H1 (cell line): ENCODE results near the gene TSR3. TPM values are rescaled to one million over a fixed set of nuclear protein-coding genes. Genes with fewer than 3 reads are reported as not detected.

ENCODE experiments used
- CTCF ChIA-PET: fragments of 300-600 bp; sonication (Branson Sonifier 250); formaldehyde crosslinking; loops from one replicate; lab custom pipeline; 2021; ENCODE audit not compliant: partially characterized antibody; lab: Charles Lee
- POLR2A ChIA-PET: fragments of 300-600 bp; sonication (Branson Sonifier 250); formaldehyde crosslinking; loops from one replicate; lab custom pipeline; 2021; ENCODE audit warnings: inconsistent platforms; ENCODE audit not compliant: partially characterized antibody; lab: Charles Lee
- DNase-seq, 2 experiments: peaks; one replicate each; pipeline versions ENCODE4 v3.0.0 to v3.0.0-alpha.2; 2010 to 2022; ENCODE audit warnings: low spot score in 2 of 2, low read depth in 1 of 2, mixed read lengths in 1 of 2
- FAIRE-seq: peaks from 2 replicates; lab custom pipeline; 2011; peaks lifted over from hg19 to GRCh38; lab: Jason Lieb, UNC
- H2AFZ ChIP-seq: 2 replicates; pipeline ENCODE4 v1.8.1; 2012; ENCODE audit warnings: low read length, inconsistent platforms
- H2AK5ac ChIP-seq: 2 replicates; pipeline ENCODE4 v1.6.1; 2013; ENCODE audit warnings: low read depth, low read length
- H2BK120ac ChIP-seq: replicated peaks from 2 replicates; pipeline ENCODE3; 2013; ENCODE audit warnings: low read depth, low read length, inconsistent platforms
- H2BK12ac ChIP-seq: 2 replicates; pipeline ENCODE4 v1.6.1; 2013; ENCODE audit warnings: low read depth, low read length
- H2BK15ac ChIP-seq: 2 replicates; pipeline ENCODE4 v1.6.1; 2013; ENCODE audit warnings: low read length
- H2BK20ac ChIP-seq: 2 replicates; pipeline ENCODE4 v1.6.1; 2013; ENCODE audit warnings: low read length
- H2BK5ac ChIP-seq: 2 replicates; pipeline ENCODE4 v1.6.1; 2013; ENCODE audit warnings: low read depth, low read length
- H3K14ac ChIP-seq: 2 replicates; pipeline ENCODE4 v1.6.1; 2013; ENCODE audit warnings: inconsistent platforms; ENCODE audit not compliant: insufficient read length
- H3K18ac ChIP-seq: 2 replicates; pipeline ENCODE4 v1.6.1; 2013; ENCODE audit warnings: low read length; ENCODE audit errors: extremely low read depth
- H3K23ac ChIP-seq: 2 replicates; pipeline ENCODE4 v1.6.1; 2013; ENCODE audit warnings: inconsistent platforms; ENCODE audit not compliant: insufficient read length
- H3K23me2 ChIP-seq: 2 replicates; pipeline ENCODE4 v1.6.1; 2013; ENCODE audit warnings: low read depth, low read length
- H3K27ac ChIP-seq: 2 replicates; pipeline ENCODE4 v1.6.1; 2011; ENCODE audit warnings: low read depth, low read length, inconsistent platforms
- H3K27me3 ChIP-seq, 4 experiments: replicated peaks in 1 of 4; 1 replicate in 1 of 4; 2 replicates in 3 of 4; pipeline versions ENCODE4 v1.6.1 to v1.8.1; 2011 to 2013; ENCODE audit warnings: low read length in 3 of 4, mild to moderate bottlenecking in 3 of 4, inconsistent platforms in 2 of 4, mixed read lengths in 2 of 4, moderate library complexity in 1 of 4; ENCODE audit not compliant: control insufficient read depth in 3 of 4, insufficient read depth in 3 of 4; ENCODE audit errors: extremely low read depth in 1 of 4
- H3K36me3 ChIP-seq, 4 experiments: 2 replicates each; pipeline versions ENCODE4 v1.6.1 to v1.8.1; 2011 to 2013; ENCODE audit warnings: mild to moderate bottlenecking in 4 of 4, low read length in 3 of 4, moderate library complexity in 2 of 4, control low read depth in 1 of 4, inconsistent platforms in 1 of 4; ENCODE audit not compliant: insufficient read depth in 4 of 4, control insufficient read depth in 2 of 4
- H3K4ac ChIP-seq: replicated peaks from 2 replicates; pipeline ENCODE3; 2013; ENCODE audit warnings: low read length, low read depth, mixed read lengths, inconsistent platforms; ENCODE audit not compliant: insufficient read length
- H3K4me1 ChIP-seq, 4 experiments: replicated peaks in 1 of 4; 1 replicate in 1 of 4; 2 replicates in 3 of 4; pipeline versions ENCODE4 v1.6.1 to v1.8.1; 2011 to 2013; ENCODE audit warnings: low read length in 3 of 4, inconsistent platforms in 2 of 4, mixed read lengths in 1 of 4; ENCODE audit not compliant: insufficient read depth in 4 of 4, control insufficient read depth in 3 of 4
- H3K4me2 ChIP-seq, 2 experiments: 2 replicates each; pipeline versions ENCODE4 v1.6.1 to v1.8.1; 2011 to 2013; ENCODE audit warnings: low read depth in 2 of 2, low read length in 2 of 2, control low read depth in 1 of 2, inconsistent platforms in 1 of 2, mild to moderate bottlenecking in 1 of 2; ENCODE audit not compliant: insufficient read depth in 1 of 2
- H3K4me3 ChIP-seq, 4 experiments: fragments of 200-600, 300-600 bp in 1 of 4; sonication (generic), shearing (Covaris generic), sonication (Bioruptor Twin) in 1 of 4; 2 replicates each; pipeline versions ENCODE4 v1.5.1 to v1.8.1; 2011 to 2016; ENCODE audit warnings: low read length in 4 of 4, low read depth in 3 of 4, control low read depth in 2 of 4, inconsistent platforms in 2 of 4, mild to moderate bottlenecking in 2 of 4, mixed read lengths in 1 of 4, moderate library complexity in 1 of 4; ENCODE audit not compliant: insufficient read depth in 2 of 4; ENCODE audit errors: extremely low read depth in 1 of 4
- H3K56ac ChIP-seq: replicated peaks from 2 replicates; pipeline ENCODE3; 2013; ENCODE audit warnings: low read depth, mild to moderate bottlenecking, mixed read lengths, low read length, inconsistent platforms; ENCODE audit not compliant: insufficient read length
- H3K79me1 ChIP-seq: 2 replicates; pipeline ENCODE4 v1.6.1; 2013; ENCODE audit warnings: low read depth, low read length, control low read depth
- H3K79me2 ChIP-seq, 2 experiments: 2 replicates each; pipeline versions ENCODE4 v1.6.1 to v1.8.1; 2012 to 2013; ENCODE audit warnings: low read length in 2 of 2, mild to moderate bottlenecking in 2 of 2, inconsistent platforms in 1 of 2; ENCODE audit not compliant: insufficient read depth in 2 of 2, control insufficient read depth in 1 of 2
- H3K9ac ChIP-seq, 4 experiments: replicated peaks in 1 of 4; 1 replicate in 1 of 4; 2 replicates in 3 of 4; pipeline versions ENCODE4 v1.6.1 to v1.8.1; 2011 to 2013; ENCODE audit warnings: low read depth in 3 of 4, low read length in 3 of 4, control low read depth in 2 of 4, mild to moderate bottlenecking in 2 of 4, moderate library complexity in 2 of 4, inconsistent platforms in 1 of 4; ENCODE audit errors: extremely low read depth in 1 of 4
- H3K9me3 ChIP-seq, 2 experiments: 2 replicates each; pipeline versions ENCODE4 v1.6.1 to v1.8.1; 2012 to 2013; ENCODE audit warnings: mild to moderate bottlenecking in 2 of 2, moderate library complexity in 2 of 2, control low read depth in 1 of 2, inconsistent platforms in 1 of 2, low read depth in 1 of 2, low read length in 1 of 2, mixed read lengths in 1 of 2; ENCODE audit not compliant: insufficient read depth in 2 of 2
- H4K20me1 ChIP-seq, 2 experiments: replicated peaks in 1 of 2; 2 replicates each; pipeline versions ENCODE3 to v1.8.1; 2011 to 2013; ENCODE audit warnings: inconsistent platforms in 2 of 2, low read length in 2 of 2, mild to moderate bottlenecking in 1 of 2; ENCODE audit not compliant: insufficient read depth in 2 of 2, control insufficient read depth in 1 of 2
- H4K5ac ChIP-seq: 2 replicates; pipeline ENCODE4 v1.6.1; 2013; ENCODE audit warnings: low read length, low read depth, mixed read lengths, inconsistent platforms; ENCODE audit not compliant: insufficient read length
- H4K8ac ChIP-seq: 2 replicates; pipeline ENCODE4 v1.8.0; 2013; ENCODE audit warnings: mild to moderate bottlenecking, moderate library complexity, low read length, inconsistent platforms; ENCODE audit not compliant: insufficient read depth; ENCODE audit errors: extremely low read depth
- H4K91ac ChIP-seq: replicated peaks from 2 replicates; pipeline ENCODE3; 2013; ENCODE audit warnings: low read length, mixed read lengths, inconsistent platforms; ENCODE audit not compliant: insufficient read length
- BCL11A ChIP-seq, 2 experiments: IDR thresholded peaks; one replicate each; pipeline ENCODE4 v1.6.1; 2011; ENCODE audit warnings: low read depth in 2 of 2, low read length in 2 of 2, mild to moderate bottlenecking in 2 of 2
- CREB1 ChIP-seq: IDR thresholded peaks from 2 replicates; pipeline ENCODE4 v1.6.1; 2012; ENCODE audit warnings: inconsistent platforms
- HDAC2 ChIP-seq, 2 experiments: fragments of 300-600 bp in 1 of 2; sonication (generic) in 1 of 2; IDR thresholded peaks; 2 replicates each; pipeline ENCODE4 v1.6.1; 2011 to 2012; ENCODE audit warnings: low read depth in 2 of 2, low read length in 2 of 2, mild to moderate bottlenecking in 2 of 2, moderate library complexity in 2 of 2, borderline replicate concordance in 1 of 2, inconsistent platforms in 1 of 2
- SIN3A ChIP-seq, 2 experiments: IDR thresholded peaks in 1 of 2; conservative IDR thresholded peaks in 1 of 2; 2 replicates each; pipeline ENCODE4 v1.6.1; 2011 to 2012; ENCODE audit warnings: low read length in 2 of 2, improper control_type of control experiment in 1 of 2, low read depth in 1 of 2, mild to moderate bottlenecking in 1 of 2
- SIX5 ChIP-seq: IDR thresholded peaks from 2 replicates; pipeline ENCODE4 v1.6.1; 2011; ENCODE audit warnings: mild to moderate bottlenecking, low read depth, low read length
- ZNF274 ChIP-seq: IDR thresholded peaks from 2 replicates; pipeline ENCODE4 v1.7.0; 2012; ENCODE audit warnings: low read length, borderline replicate concordance; ENCODE audit errors: extremely low read depth
- WGBS, 2 experiments: shearing (Covaris generic) in 1 of 2; methylation state at CpG; one replicate each; pipeline versions ENCODE4 v1.1.6 to v1.1.7; 2013 to 2015; ENCODE audit warnings: low lambda C conversion rate in 2 of 2, mixed read lengths in 2 of 2, inconsistent platforms in 1 of 2, low coverage in 1 of 2, missing lambda C conversion rate in 1 of 2; ENCODE audit not compliant: insufficient replicate concordance in 2 of 2, insufficient coverage in 1 of 2, insufficient read length in 1 of 2; ENCODE audit errors: extremely low coverage in 1 of 2, missing lambda C conversion rate in 1 of 2; 5-methylcytosine and 5-hydroxymethylcytosine counted together
- polyA plus RNA-seq, 7 experiments: library from polyadenylated mRNA; depleted of rRNA in 3 of 7; stranded (reverse) in 5 of 7; unstranded in 2 of 7; fragments of >200 nt in 5 of 7; fragments of 200-250 nt in 2 of 7; gene quantifications; 1 replicate in 5 of 7; 2 replicates in 1 of 7; 4 replicates in 1 of 7; pipeline versions ENCODE4 v1.2.1 to v1.2.3, GENCODE V29; 2011 to 2013; ENCODE audit warnings: missing spikeins in 2 of 7, mixed read lengths in 2 of 7
- total RNA-seq: library from RNA; stranded (reverse); fragmentation: NEBNext Ultra II Directional; extraction: Animal tissue kit (Norgen Biotek cat#: 25700); gene quantifications from 2 replicates; pipeline ENCODE4 v1.2.1, GENCODE V29; 2021

The TSR3 gene
- total and polyA plus RNA-seq, 2 of the 8 experiments (the other 6 are each of a cell fraction or from before 2014, with no cell fraction given), result 43.1 to 52.3 TPM

DNA sequence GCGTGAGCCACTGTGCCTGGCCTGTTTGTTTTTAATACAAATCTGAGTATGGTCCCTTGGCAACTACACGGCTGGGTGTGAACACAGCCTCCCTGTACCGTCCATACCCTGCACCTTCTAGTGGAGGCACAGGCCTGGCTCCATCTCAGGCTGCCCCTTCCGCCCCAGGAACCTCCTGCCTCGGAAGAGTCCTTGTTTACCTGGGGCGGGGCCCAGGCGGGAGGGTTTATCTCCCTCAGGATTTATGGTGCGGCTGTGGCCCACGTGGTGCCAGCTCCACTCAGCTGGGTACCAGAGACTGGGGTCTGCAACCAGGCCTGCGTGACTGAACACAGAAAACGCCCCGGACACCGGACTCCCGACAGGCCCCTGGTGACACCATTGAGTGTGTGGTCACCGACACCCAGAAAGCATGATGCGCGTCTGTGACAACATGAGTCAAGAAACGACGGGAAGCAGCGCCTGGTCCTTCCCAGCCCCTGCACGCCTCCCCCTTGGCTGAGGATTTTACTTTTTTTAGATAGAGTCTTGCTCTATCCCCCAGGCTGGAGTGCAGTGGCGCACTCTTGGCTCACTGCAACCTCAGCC, 43.9 kb upstream of the TSR3 start:
- Histone ChIP-seq H3K4ac (no peak overlapping the region), H3K9me3 (no peaks in the 10 kb centered on the region), H4K91ac (no peak overlapping the region), H2AK5ac (no peak overlapping the region), H3K4me3 (no peak overlapping the region), H3K4me1 (no peaks in the 10 kb centered on the region), H2BK15ac (no peak overlapping the region), H2AFZ (no peak overlapping the region), H3K79me1 (no peaks in the 10 kb centered on the region), H4K5ac (no peak overlapping the region), H3K4me2 (no peak overlapping the region)
- WGBS, 2 experiments, result 93% methylated on average over 20 of the region's 22 CpGs; no CpG with 5 or more reads in 1 of the 2 experiments
- no peak for TF ChIP-seq SIX5
- no peak for TF ChIP-seq HDAC2 (IDR thresholded peaks at IDR 0.05; ENCODE audit: borderline replicate concordance in 1 of 2, low read depth in 2 of 2, low read length in 2 of 2)
- TF ChIP-seq SIN3A (conservative IDR thresholded peaks at IDR 0.05 in 1 of 2, IDR thresholded peaks at IDR 0.05 in 1 of 2; ENCODE audit: low read depth in 1 of 2, low read length in 2 of 2), result no peak
- TF ChIP-seq BCL11A (IDR thresholded peaks at IDR 0.05; ENCODE audit: low read depth in 2 of 2, low read length in 2 of 2), result no peak
- TF ChIP-seq ZNF274, result no peak
- TF ChIP-seq CREB1, result no peak
- TF ChIP-seq, all 59 proteins: peak for 0
- Histone ChIP-seq H2BK5ac (no peak overlapping the region), H4K20me1 (peaks cover 0 to 4% of the 10 kb centered on the region in 2 experiments), H3K23ac (no peak overlapping the region), H3K27me3 (no peaks in the 10 kb centered on the region), H3K23me2 (no peaks in the 10 kb centered on the region), H3K18ac (no peak overlapping the region), H3K56ac (no peak overlapping the region), H4K8ac (no peak overlapping the region), H3K36me3 (peaks cover under 1 to 13% (median 6%) of the 10 kb centered on the region in 4 experiments; a peak in 4 of 8 replicates), H2BK12ac (no peak overlapping the region), H3K14ac (no peak overlapping the region), H3K27ac (no peak overlapping the region), H2BK20ac (no peak overlapping the region), H3K9ac (no peak overlapping the region), H2BK120ac (no peak overlapping the region), H3K79me2 (no peaks in the 10 kb centered on the region)
- CTCF ChIA-PET, result no interaction called here
- no peak for DNase-seq
- POLR2A ChIA-PET, result no interaction called here
- no peak for FAIRE-seq
